GM11168 (cell line): ENCODE measurements around the gene TRABD2B.

Experiments used
- in situ Hi-C: fragments of 300-500 bp; cut with MboI; formaldehyde crosslinking; loops from one replicate; pipeline ENCODE4 v1.12.0; 2022; ENCODE audit warnings: low sequenced_read_pairs; ENCODE audit not compliant: unreplicated experiment

Gene TRABD2B

DNA sequence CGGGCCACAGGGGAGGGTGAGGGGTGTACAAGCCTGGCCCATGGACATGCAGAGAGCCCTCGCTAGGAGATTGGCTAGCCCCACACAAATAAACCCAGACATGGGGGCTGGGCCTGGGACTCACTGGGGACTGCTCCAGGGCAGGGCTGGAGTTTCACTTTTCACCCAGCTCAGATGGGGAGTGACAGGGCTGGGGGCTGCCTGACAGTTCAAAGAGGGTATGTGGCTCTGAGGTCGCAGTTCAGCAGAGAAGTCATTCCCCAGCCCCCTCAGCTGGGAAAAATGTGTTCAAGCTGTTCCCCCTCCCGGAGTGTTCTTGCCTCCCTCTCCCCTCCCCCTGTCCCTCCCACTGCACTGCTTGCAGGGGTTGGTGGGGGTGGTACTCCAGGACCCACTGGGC is 277.1 kb downstream of the TRABD2B start:
- in situ Hi-C loops = loop anchor here (25.0 kb wide), 1 partner anchor 533 kb away; the partner anchor contains the start of gene PDZK1IP1

DNA sequence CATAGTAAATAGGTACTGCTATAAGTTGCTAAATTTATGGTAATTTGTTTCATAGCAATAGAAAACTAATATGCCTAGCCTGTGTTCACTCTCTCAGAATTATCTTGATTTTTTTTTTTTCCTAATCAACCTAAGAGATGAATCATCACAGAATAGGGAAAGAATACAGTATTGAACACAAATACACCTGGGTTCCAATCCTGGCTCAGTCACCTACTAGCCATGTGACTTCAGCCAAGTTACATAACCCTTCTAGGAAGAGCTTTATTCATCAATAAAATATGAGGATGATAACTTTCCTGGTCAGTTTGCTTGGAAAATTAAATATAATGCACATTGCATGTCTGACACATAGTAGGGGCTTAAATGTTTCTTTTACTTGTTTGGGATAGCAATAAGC is 279.8 kb downstream of the TRABD2B start:
- in situ Hi-C loops = loop anchor here (25.0 kb wide), 1 partner anchor 530 kb away; the partner anchor contains the start of gene PDZK1IP1

DNA sequence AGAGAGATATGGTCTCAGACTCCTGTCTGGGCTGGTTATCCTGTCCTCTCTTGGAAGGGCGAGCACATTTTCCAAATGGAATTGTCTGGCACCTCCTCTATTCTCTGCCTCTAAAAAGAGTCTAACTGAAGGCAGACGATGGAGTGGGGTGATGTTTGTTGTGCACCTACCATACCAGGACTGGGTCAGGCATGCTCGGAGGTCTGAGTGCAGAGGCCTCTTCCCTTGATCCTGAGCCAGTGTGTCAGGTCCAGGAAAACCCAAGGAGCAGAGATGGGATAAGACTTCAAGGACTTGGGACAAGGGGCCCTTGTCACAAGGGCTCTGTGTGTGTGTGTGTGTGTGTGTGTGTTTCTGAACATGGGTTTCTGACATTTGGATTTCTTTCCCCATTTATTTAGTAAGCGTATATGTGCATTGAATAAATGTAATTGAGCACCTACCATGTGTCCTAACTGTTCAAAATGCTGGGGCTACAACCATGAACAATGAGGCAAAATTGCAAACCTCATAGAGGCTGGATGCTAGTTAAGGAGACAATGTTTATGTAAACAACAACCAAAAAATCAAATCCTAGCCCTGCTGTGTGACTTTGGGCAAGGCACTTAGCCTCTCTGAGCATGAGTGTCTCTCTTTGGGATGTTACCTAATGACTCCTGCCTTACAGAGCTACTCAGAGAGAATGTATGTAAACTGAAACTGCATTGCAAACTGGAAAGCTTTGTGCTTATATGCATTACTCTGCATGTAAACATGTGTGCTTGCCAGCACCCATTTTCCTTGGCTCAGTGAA is 283.0 kb downstream of the TRABD2B start:
- in situ Hi-C loops = loop anchor here (25.0 kb wide), 1 partner anchor 527 kb away; the partner anchor contains the start of gene PDZK1IP1

DNA sequence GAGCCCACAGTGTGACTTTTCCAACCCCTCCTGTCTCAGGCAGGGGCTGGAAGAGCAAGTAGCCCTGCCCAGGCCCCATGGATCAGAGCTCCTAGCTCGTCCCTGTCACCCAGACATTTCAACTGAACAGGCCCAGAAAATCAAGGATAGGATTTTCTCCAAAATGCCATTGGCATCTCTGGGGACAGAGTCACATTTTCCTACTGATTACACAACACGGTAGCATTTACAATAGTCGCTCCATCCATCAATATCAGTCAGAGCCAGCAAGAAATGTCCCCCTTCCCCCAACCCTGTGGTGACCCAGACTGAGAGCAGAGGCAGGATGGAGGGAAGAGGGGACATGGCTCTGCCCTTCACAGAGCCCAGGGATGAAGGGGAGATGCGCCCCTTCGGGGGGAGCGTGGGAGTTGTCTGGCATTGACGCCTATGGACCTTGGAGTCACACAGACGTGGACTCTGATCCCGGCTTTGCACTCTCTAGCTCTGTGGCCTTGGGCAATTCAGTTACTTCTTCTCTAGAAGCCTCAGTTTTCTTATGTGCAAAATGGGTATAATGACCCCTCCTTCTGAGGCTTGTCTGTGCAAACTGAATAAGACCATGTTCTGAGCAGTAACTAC is 283.7 kb downstream of the TRABD2B start:
- in situ Hi-C loops = loop anchor here (25.0 kb wide), 1 partner anchor 526 kb away; the partner anchor contains the start of gene PDZK1IP1

DNA sequence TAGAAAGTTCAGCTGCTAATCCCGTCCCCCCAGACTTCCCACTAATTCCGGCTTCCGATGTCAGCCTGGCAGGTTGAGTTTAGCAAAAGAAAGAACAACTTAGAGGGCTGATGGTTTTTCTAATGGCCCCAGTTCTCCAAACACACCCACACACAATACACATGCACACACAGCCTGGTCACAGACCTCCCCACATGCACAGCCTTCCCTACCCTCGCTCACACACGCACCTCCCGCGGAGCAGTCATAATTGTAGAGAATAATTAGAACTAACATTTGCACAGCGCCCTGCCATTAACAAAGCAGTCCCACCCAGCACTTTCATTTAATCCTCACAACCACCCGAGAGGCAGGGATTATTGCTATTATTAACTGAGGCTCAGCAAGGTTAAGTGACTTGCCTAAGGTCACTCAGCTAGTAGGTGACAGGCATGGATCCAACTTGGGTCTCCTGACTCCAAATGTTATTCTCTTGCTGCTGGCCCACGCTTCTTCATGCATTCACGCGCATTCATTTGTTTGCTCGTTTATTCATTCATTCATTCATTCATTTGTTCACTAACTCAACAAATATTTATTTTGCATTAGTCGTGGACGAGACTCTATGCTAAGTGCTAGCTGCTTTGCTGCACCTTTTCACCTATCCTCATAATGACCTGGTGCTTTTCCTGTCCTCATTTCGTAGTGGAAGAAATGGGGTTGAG is 284.4 kb downstream of the TRABD2B start:
- in situ Hi-C loops = loop anchor here (25.0 kb wide), 1 partner anchor 525 kb away; the partner anchor contains the start of gene PDZK1IP1

DNA sequence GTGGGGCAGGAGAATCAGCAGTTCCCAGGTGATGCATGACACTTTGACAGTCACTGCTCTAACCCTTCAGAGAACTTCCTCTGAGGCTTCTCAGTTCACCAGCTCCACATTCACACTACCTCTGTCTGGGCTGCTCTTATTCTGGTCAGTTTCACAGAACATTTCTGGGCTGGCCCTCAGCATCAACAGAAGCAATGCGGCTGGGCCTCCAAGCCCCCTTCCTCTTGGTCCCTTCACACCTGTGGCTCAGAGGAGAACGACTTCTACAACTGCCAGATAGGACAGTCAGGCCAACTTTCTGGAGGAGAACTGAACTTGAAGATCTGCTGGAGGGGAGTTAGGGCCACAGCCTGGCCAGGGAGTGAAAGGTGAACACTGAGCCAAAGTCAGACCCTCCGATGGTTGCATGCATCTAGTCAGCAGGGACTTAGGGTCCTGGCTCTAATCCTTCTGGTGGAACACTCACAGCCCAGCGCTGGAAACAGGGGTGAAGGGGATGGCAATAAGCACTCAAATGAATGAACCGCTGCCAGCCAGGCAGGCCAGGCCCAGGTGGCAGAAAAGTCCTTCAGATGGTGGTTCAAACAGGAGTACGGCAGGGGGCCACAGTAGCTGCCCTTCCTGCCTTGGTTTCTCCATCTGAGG is 285.2 kb downstream of the TRABD2B start:
- in situ Hi-C loops = loop anchor here (25.0 kb wide), 1 partner anchor 525 kb away; the partner anchor contains the start of gene PDZK1IP1

DNA sequence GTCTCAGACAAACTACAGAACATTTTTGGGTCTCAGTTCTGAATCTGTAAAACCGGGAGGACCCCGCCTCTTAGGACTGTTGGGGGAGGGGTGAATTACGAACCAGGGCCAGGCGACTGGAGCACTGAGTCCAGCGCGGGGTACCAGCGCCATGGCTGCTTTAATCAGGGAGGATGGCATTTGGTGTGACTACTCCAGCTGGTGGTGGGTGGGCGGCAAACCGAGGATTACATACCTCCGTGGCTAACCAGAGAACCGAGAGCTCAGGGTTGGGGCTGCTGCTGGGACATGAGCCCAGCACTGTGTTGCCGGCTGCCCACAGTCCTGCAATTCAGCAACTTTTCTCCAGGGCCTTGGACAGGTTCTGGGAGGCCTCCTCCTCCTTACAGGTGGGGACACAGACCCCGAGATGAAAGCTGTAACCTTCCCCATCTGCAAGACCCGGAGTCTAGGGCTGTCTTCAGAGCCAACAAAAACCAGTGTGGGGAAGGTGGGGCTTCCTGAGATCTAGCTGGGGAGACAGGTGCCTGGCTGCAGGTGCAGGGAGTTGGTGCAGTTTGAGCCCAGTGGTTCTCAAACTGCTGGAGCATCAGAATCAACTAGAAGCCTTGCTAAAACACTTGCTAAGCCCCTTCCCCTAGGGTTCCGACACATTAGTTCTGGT is 285.9 kb downstream of the TRABD2B start:
- in situ Hi-C loops = loop anchor here (25.0 kb wide), 1 partner anchor 524 kb away; the partner anchor contains the start of gene PDZK1IP1
